GM10266 (cell line): ENCODE results near the gene RAB1B.

Experiments
- DNase-seq: peaks from one replicate; pipeline ENCODE4 v3.0.0; 2012; ENCODE audit errors: extremely low spot score
- TF ChIP-seq, protein P1 (sequence below): IDR thresholded peaks from 2 replicates; pipeline ENCODE4 v1.5.1; 2012; ENCODE audit warnings: mild to moderate bottlenecking, low read depth; ENCODE audit not compliant: control insufficient read depth, insufficient read depth; ENCODE audit errors: missing control alignments

The RAB1B gene

DNA sequence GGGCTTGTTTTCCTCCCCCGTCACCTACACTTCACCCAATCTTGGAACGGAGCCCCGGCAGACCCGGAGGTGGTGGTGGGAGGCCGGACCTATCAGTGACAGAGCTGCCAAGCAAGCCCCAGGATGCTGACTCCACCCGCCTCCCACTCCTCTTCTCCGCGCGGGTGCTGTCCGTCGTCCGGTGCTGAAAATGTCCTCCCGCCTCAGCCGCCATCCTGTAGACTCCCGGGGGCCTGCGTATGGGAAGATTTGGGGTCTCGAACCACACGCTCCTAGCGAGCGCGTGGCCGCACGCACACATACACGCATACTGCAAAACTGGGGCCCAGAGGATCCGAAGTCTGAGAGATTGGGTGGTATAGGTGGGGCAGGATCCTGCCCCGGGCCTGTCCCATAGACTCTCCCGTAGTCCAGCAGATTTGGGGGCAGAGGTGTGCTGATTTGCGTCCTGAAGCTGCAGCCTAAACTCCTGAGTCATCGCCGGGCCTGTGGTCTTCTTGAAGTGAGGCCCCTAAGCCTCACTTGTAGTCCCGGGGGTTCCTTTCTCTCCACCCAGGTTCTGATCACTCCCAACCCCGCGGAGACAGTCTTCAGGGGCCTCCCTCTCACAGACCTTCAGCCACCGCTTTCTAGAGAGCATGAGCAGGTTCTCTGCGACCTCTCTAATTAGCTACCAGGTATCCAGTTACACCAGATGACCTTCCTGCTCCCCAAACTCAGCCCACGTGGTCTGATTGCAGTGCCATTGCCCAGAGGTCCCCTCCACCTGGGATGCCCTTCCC, 21.3 kb downstream of the RAB1B start:
- peak; percentile 97 for DNase-seq
- TF ChIP-seq, protein P1, sequence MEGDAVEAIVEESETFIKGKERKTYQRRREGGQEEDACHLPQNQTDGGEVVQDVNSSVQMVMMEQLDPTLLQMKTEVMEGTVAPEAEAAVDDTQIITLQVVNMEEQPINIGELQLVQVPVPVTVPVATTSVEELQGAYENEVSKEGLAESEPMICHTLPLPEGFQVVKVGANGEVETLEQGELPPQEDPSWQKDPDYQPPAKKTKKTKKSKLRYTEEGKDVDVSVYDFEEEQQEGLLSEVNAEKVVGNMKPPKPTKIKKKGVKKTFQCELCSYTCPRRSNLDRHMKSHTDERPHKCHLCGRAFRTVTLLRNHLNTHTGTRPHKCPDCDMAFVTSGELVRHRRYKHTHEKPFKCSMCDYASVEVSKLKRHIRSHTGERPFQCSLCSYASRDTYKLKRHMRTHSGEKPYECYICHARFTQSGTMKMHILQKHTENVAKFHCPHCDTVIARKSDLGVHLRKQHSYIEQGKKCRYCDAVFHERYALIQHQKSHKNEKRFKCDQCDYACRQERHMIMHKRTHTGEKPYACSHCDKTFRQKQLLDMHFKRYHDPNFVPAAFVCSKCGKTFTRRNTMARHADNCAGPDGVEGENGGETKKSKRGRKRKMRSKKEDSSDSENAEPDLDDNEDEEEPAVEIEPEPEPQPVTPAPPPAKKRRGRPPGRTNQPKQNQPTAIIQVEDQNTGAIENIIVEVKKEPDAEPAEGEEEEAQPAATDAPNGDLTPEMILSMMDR: no peak

DNA sequence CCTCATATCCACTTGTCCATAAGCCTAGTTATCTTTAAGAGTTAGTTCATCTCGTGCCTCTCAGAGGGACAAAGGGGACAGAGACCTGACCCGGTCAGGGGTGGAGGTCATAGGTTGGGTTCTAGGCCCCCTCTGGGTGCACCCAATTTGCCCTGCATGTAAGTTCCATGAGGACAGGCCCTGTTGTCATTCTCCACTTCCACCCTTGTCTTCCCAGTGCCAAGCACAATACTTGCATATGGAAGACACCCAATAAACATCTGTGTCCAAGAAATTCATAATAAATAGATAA, 21.8 kb downstream of the RAB1B start:
- no peak for DNase-seq
- TF ChIP-seq, protein P1: no peak

DNA sequence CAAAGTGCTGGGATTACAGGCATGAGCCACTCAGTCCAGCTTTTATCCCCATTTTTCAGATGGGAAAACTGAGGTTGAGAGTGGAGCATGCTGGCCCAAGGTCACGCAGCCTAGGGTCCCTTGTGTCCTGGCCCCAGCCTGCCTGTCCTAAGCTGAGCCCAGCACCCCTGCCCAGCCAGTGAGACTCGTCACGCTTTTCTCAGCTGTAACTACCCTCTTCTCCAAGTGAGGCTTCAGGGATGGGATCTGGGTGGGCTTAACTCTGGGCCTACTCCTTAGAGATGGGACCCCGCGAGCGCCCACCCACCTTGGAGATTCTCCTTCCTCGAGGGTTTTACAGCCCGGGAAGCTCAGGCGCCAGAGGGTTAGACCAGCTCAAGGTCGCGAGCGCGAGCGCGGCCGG, 22.9 kb downstream of the RAB1B start:
- TF ChIP-seq, protein P1: no peak
- DNase-seq: no peak

DNA sequence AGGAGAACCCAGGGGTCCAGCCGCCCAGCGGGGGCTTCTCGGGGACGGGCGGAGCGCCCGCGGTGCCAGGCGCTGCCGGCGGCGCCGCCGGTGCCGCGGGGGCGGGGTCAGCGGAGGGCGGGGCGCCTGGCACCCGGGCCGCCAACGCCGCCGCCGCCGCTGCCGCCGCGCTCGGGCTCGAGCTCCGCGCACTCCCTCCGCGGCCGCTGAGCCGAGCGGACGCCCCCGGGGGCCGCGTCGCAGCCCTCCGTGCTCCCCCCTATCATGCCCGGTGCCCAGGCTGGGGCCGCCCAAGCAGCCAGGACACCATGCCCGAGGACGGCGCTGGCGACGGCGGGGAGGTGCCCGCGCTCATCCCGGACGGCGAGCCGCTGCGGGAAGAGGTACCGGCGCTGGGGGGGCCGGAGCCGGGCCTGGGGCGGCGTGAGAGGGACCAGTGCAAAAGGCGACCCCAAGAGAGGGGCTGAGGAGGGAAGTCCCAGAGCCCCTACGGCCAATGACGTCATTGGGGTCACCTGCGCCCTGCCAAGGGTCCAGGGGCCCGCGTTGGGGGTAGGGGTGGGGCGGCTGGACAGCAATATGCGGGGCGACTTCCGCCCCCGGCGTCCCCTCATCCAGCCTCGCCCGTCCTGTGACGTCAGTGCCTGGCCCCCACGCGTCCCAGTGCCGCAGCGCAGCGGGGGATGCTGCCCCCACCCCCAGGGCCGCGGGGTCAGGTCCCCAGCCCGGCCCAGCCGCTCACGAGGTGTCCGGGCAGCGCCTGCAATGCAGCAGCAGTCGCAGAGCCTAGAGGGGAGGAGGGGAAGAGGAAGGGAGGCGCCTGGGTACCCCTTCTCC, 23.5 kb downstream of the RAB1B start, which contains the start of gene TMEM151A:
TSS of gene TMEM151A (plus strand) at position 189 of the 837 bp plus-strand sequence. CDS start at position 309, 120 bp downstream.
- no peak for DNase-seq
- TF ChIP-seq, protein P1: no peak

DNA sequence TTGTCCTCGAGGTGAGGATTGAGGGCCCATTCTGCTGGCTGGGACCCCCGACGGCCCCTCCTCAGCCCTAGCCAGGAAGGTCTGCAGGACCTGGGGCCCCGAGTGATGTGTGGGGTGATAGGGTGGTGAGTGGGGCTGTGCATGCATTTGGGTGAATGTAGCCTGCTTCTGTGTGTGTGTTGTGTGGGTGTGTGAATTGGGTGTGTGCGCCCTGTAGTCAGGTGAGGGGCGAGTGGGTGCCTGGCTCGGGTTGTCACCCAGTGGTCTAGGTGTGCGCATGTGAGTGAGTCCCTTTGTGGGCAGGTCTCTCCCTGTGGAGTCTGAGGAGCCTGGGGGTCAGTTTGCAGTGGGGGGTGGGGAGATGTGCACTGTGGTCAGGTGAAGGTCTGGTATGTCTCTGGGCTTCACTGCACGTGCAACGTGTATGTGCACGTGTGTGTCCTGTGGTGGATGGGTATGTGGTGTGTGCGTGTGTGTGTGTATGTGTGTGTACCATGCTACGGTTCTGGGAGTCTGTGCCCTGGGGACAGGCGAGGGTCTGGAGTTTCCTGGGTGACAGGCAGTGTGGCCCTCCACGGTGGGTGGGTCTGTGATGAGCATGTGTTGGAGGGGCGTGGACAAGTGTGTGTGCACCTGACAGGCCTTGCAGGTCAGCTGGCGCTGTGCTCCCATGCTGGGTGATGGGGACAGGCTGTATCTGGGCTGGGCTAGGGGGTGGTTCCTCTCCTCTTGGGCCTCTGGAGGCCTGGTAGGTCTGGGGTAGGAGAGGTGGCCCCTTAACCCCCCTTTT, 24.3 kb downstream of the RAB1B start:
- no peak for DNase-seq
- TF ChIP-seq, protein P1: no peak

DNA sequence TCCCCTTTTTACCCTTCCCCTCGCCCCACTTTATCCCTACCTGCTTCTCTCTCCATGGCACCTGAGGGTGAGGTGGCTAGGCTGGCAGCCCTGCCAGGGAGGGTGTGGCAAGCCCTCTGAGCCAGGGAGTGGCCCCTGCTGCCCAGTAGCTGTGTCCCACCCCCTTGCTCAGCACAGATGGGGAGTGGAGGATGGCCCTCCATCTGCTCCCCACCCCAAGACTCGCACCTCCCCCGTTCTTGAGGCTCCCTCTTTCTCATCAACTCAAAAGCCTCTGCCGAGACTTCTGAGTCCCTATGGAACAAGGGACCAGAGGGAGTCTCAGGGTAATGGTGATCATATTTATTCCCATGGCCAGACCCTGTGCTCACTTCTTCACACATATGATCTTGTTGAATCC, 24.9 kb downstream of the RAB1B start:
- TF ChIP-seq, protein P1: no peak

More for the DNA sequence above, 24.9 kb downstream of the RAB1B start:
- DNase-seq: no peak
